Esophagus muscularis mucosa (tissue), 3 donors: ENCODE results near the gene MPC2.

Experiments used
- CTCF ChIP-seq, 3 experiments: fragments of 200-600 bp in 2 of 3; fragments of 450-650 bp in 1 of 3; sonication (generic) in 2 of 3; IDR thresholded peaks; one replicate each; pipeline ENCODE4 v1.5.1; 2017 to 2019; ENCODE audit warnings: antibody characterized with exemption in 3 of 3, mild to moderate bottlenecking in 2 of 3, moderate library complexity in 1 of 3
- POLR2A ChIP-seq: fragments of 450-650 bp; IDR thresholded peaks from one replicate; pipeline ENCODE4 v1.6.1; 2017; ENCODE audit warnings: antibody characterized with exemption, moderate library complexity, mild to moderate bottlenecking, low read depth
- POLR2AphosphoS5 ChIP-seq, 2 donors: sonication (generic); formaldehyde crosslinking; IDR thresholded peaks; one replicate each; pipeline ENCODE4 v1.6.1; 2017; ENCODE audit warnings: antibody characterized with exemption in 2 of 2

- TF ChIP-seq CTCF (IDR thresholded peaks at IDR 0.05) (no peak), POLR2A (no peak), POLR2AphosphoS5 (IDR thresholded peaks at IDR 0.05) (no peak)
These were observed 58.3 kb downstream of the MPC2 start for GRCh38 chr1:167878372-167879160.
